Esophagus squamous epithelium (tissue), 5 donors: Measurements from ENCODE around the gene PHPT1. TPM values are rescaled to one million over a fixed set of nuclear protein-coding genes. Genes with fewer than 3 reads are reported as not detected.

Experiments
- DNase-seq: peaks from one replicate; lab custom pipeline; 2025; lab: John Stamatoyannopoulos, UW
- H3K27ac ChIP-seq, 4 donors: fragments of 200-600 bp; sonication (generic); one replicate each; pipeline ENCODE4 v1.5.1; 2016 to 2019; ENCODE audit warnings: mild to moderate bottlenecking in 1 of 4
- H3K27me3 ChIP-seq, 4 donors: fragments of 200-600 bp; sonication (generic); 1 replicate in 3 of 4; 2 replicates in 1 of 4; pipeline versions ENCODE4 v1.5.1 to v1.6.0; 2017 to 2021; ENCODE audit warnings: antibody characterized with exemption in 1 of 4
- H3K36me3 ChIP-seq, 3 donors: fragments of 200-600 bp; sonication (generic); one replicate each; pipeline ENCODE4 v1.5.1; 2016 to 2019
- H3K4me1 ChIP-seq, 3 donors: fragments of 200-600 bp; sonication (generic); one replicate each; pipeline ENCODE4 v1.5.1; 2017 to 2019
- H3K4me3 ChIP-seq, 4 donors: fragments of 200-600 bp; sonication (generic); 1 replicate in 3 of 4; 2 replicates in 1 of 4; pipeline ENCODE4 v1.5.1; 2016 to 2019; ENCODE audit warnings: mild to moderate bottlenecking in 2 of 4, moderate library complexity in 1 of 4
- H3K9me3 ChIP-seq, 3 donors: fragments of 200-600 bp; sonication (generic); one replicate each; pipeline ENCODE4 v1.5.1; 2016 to 2019
- CTCF ChIP-seq, 6 experiments: fragments of 450-650 bp in 4 of 6; fragments of 200-600 bp in 2 of 6; sonication (generic) in 2 of 6; IDR thresholded peaks; one replicate each; pipeline ENCODE4 v1.5.1; 2016 to 2019; ENCODE audit warnings: antibody characterized with exemption in 6 of 6, mild to moderate bottlenecking in 4 of 6, moderate library complexity in 4 of 6
- POLR2A ChIP-seq, 4 donors: fragments of 450-650 bp; IDR thresholded peaks; one replicate each; pipeline ENCODE4 v1.6.1; 2017; ENCODE audit warnings: antibody characterized with exemption in 4 of 4, mild to moderate bottlenecking in 4 of 4, moderate library complexity in 3 of 4
- WGBS, 2 donors: methylation state at CpG; one replicate each; pipeline ENCODE4 v1.1.5; 2018; 5-methylcytosine and 5-hydroxymethylcytosine counted together
- intact Hi-C: fragments of 100-400 bp; cut with DNase I; formaldehyde crosslinking; loops from one replicate; pipeline ENCODE4 v1.15.0; 2022
- total RNA-seq, 4 donors: library from RNA; depleted of rRNA; stranded (reverse); fragments of >200 nt; gene quantifications; one replicate each; pipeline ENCODE4 v1.1.0, GENCODE V29; 2016
- donor health status: DM: yes; HTN: yes; CAD: no.

Gene PHPT1
- total RNA-seq, 4 donors from 2014 or later: 21.9 to 53.2 (median 42.2) TPM

- Histone ChIP-seq H3K27ac (no peak overlapping the region), H3K36me3 (peaks cover 26 to 48% (median 30%) of the 10 kb centered on the region in 3 donors), H3K4me1 (peaks cover 31 to 64% (median 34%) of the 10 kb centered on the region in 3 donors), H3K27me3 (no peaks in the 10 kb centered on the region), H3K9me3 (no peaks in the 10 kb centered on the region), H3K4me3 (no peak overlapping the region)
- WGBS, 2 donors: 83% methylated on average over 11 of the region's 22 CpGs; no CpG with 5 or more reads in 1 of the 2 donors
- intact Hi-C loops: no loop called here
- no peak for TF ChIP-seq CTCF (IDR thresholded peaks at IDR 0.05)
- no peak for TF ChIP-seq POLR2A (IDR thresholded peaks at IDR 0.05)
- no peak for DNase-seq
Measured at GRCh38 chr9:136860933-136861873, 12.0 kb downstream of the PHPT1 start.

GRCh38 chr9:136861874-136862457 lies 12.8 kb downstream of the PHPT1 start:
- Histone ChIP-seq H3K36me3 (peaks cover 26 to 48% (median 30%) of the 10 kb centered on the region in 3 donors), H3K4me1 (peaks cover 34 to 68% (median 34%) of the 10 kb centered on the region in 3 donors), H3K4me3 (no peak overlapping the region), H3K27me3 (no peaks in the 10 kb centered on the region), H3K27ac (no peak overlapping the region), H3K9me3 (no peaks in the 10 kb centered on the region)
- WGBS, 2 donors: 85 to 89% methylated on average over 17 to 18 of the region's 26 CpGs
- TF ChIP-seq CTCF (IDR thresholded peaks at IDR 0.05) (no peak), POLR2A (IDR thresholded peaks at IDR 0.05) (no peak)
- intact Hi-C loops: no loop called here
- no peak for DNase-seq

GRCh38 chr9:136862849-136863622 lies 13.8 kb downstream of the PHPT1 start:
- H3K4me1 ChIP-seq: peaks cover 32 to 67% (median 33%) of the 10 kb centered on the region in 3 donors

GRCh38 chr9:136863623-136864273 lies 14.5 kb downstream of the PHPT1 start:
- 82 to 90% methylated on average over 6 to 7 of the region's 12 CpGs for WGBS, 2 donors
- H3K27me3 ChIP-seq: no peaks in the 10 kb centered on the region
- peaks cover 26 to 48% (median 30%) of the 10 kb centered on the region in 3 donors for H3K36me3 ChIP-seq
- peaks cover 25 to 60% (median 27%) of the 10 kb centered on the region in 3 donors for H3K4me1 ChIP-seq
- TF ChIP-seq POLR2A (IDR thresholded peaks at IDR 0.05): no peak
- no peak for TF ChIP-seq CTCF (IDR thresholded peaks at IDR 0.05)
- H3K9me3 ChIP-seq: no peaks in the 10 kb centered on the region
- no peak overlapping the region for H3K4me3 ChIP-seq
- H3K27ac ChIP-seq: no peak overlapping the region
- intact Hi-C loops: no loop called here
- no peak for DNase-seq

More at GRCh38 chr9:136862849-136863622, 13.8 kb downstream of the PHPT1 start:
- intact Hi-C loops: no loop called here
- no peak for DNase-seq
- no peaks in the 10 kb centered on the region for H3K27me3 ChIP-seq
- 91 to 97% methylated on average over 19 to 21 of the region's 31 CpGs for WGBS, 2 donors
- TF ChIP-seq CTCF (IDR thresholded peaks at IDR 0.05) (no peak), POLR2A (IDR thresholded peaks at IDR 0.05) (no peak)
- H3K36me3 ChIP-seq: peaks cover 26 to 48% (median 30%) of the 10 kb centered on the region in 3 donors
- no peaks in the 10 kb centered on the region for H3K9me3 ChIP-seq
- no peak overlapping the region for H3K27ac ChIP-seq
- H3K4me3 ChIP-seq: no peak overlapping the region
